KG1 (cell line): ENCODE data around the gene PAF1.
"Not testable (repeated sequence)": the region's sequence is repeated elsewhere in the genome, so short reads cannot be mapped to it uniquely, and the experiment has no call there.

Experiments
- DNase-seq: peaks from one replicate; lab custom pipeline; 2025; lab: John Stamatoyannopoulos, UW

Gene PAF1

DNA sequence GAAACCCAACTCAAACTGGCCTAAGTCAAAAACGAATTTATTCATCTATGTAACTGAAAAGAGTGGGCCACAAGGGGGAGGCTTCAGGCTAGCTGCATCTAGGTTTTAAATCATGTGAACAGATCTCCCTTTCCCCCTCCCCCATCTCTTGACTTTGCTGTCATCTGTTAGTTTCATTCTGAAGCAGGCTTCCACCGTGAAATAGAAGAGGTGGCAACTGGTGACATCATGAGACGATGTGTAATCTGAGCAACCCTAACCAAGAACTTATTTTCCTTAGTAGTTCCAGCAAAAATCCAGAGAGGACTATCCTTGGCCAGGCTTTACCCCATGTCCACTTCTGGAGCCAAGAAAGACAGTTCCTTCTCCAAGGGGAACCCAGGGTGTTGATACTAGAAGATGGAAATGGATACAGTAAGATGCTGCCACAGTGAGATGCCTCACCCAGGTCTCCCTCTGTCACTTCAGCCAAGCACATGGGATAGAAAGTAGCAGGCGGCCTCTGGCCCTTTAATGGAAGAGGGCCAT lies 39.3 kb downstream of the PAF1 start:
- no peak for DNase-seq

DNA sequence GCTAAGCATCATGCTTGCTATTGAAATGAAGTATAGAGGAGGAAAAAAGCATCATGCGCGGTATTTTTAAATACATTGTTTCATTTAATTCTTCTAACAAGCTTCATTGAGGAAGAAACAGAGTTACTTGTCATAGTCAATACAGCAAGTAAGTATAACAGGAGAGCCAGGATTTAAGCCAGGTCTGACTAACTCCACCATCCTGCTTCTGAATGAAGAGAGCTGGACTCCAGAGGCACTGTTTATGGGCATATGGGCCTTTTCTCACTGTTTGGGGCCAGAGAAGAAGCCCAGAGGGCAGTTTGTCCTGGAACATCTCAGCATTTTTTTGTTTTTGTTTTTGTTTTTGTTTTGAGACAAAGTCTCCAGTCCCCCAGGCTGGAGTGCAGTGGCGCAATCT lies 40.8 kb downstream of the PAF1 start:
- no peak for DNase-seq

DNA sequence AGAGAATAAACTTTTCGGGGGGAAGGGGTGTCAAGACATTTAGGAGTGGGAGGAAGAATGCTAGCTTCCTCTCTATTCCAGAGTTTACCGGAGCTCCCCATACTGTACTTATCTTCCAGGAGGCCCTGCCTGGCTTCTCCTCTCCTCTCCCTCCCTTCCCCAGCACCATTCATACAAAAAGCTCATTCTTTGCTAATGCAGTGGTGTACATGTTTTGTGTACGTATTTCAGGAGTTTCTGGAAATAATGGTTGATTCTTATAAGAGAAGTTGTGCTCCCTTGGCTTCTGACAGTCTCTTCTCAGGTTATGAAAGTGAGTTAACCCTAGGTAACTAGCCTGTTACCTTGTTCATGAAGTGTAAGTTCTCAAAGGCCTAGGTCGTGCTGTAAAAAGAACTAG lies 41.6 kb downstream of the PAF1 start:
- no peak for DNase-seq

DNA sequence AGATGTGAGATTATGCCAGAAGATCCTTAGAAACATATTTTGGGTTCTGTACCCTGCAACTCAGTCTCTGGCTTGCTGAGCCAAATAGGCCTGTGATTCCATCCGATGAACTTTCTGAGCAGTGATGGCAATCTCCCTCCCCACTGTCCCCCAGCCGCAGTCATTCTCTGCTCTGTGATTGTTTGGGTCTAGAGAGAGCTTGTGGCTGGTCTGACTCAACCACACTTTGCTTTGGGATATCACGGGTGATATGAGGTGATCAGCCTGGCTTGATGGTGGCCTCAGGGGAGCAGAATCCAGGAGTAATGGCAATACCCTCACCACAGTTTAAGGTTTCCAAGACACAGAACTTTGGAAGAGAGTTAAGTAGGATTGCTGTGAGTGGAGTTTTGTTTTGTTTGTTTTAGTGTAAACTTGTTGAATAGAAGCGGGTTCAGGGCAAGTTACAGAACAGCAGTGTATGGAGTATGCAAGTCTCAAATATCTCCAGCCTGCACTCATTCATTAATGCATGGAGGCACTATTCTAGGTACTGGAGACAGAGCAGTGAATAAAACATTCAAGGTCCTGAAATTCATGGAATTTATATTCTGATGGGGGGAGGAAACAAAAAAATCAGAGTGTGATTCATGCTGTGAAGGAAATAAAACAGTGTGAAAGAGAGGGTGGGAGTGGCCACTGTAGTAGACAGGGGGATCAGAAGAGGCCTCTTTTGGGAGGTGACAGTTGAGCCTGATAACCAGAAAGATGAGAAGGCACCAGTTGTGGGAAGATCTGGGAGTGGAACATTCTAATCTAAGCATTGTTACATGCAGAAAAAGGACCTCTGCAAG lies 43.4 kb downstream of the PAF1 start:
- DNase-seq = no peak

DNA sequence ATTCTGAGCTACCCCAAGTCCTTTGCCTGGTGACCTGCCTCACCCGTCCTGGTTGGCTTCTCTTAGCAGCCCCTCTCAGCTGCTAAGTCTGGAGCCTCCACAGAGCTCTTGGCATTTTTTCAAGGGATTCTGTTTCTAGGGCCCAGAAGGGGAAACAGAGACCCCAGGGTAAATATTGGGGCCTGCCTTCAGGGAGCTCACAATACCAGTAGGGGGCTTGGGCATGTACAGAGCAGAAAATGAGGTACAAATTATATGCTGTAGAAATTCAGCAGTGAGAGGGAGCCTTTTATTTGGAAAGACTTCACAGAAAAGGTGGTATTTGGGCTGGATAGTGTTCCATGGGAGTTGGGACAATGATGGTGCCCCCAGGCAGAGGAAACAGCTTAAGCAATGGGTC lies 45.0 kb downstream of the PAF1 start:
- DNase-seq = no peak

DNA sequence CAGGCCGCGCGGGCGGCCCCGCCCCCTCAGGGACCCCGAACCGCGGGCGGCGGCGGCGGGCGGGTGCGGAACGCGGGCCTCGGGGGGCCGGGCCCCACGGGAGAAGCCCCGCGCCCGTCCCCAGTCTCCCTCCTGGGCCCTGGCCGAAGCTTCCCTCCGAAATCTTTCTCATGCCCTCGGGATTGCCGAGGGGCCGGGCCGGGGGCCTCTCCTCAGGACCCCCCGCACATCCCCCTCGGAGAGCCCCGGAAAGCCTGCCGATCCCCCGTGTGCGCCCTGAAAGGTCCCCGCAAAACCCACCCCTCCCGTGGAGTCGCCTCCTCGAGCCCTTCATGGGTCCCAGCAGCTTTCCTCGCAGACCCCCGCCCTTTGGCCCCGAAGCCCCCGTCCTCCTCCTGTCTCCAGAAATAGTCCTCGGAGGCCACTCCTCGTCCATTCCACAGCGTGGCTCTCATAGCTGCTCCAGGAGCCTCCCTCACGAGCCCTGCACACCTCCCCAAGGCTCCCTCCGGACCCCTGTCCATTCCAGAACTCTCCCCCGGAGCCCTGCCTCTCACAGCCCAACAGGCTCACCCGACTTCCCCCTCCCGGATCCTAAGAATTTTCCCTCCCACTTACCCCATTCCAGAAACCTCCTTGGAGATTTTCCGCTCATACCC lies 48.1 kb downstream of the PAF1 start:
- DNase-seq = no peak

GRCh38 chr19:39341719-39342604 lies 48.9 kb downstream of the PAF1 start, which contains the start of gene SAMD4B:
SAMD4B (plus strand) TSS chr19:39342421; CDS start chr19:39356894, 14,473 bp downstream.
- DNase-seq = peak; percentile 95

GRCh38 chr19:39341129-39341718 lies 49.7 kb downstream of the PAF1 start:
- DNase-seq = no peak

- DNase-seq = not testable (repeated sequence)
Measured at GRCh38 chr19:39340156-39340555, 50.8 kb downstream of the PAF1 start.

- DNase-seq = no peak
Measured at GRCh38 chr19:39339674-39340073, 51.2 kb downstream of the PAF1 start.

GRCh38 chr19:39336483-39336882 lies 54.4 kb downstream of the PAF1 start:
- DNase-seq = no peak
